PC-3 (cell line): ENCODE data around the gene ZNF530. TPM values are rescaled to one million over a fixed set of nuclear protein-coding genes. Genes with fewer than 3 reads are reported as not detected.

Experiments used
- ATAC-seq: fragments of 200-7000 bp; cut with Tn5 transposase; 2 replicates; pipeline ENCODE4 v1.9.1; 2020; ENCODE audit warnings: mild to moderate bottlenecking, moderate library complexity
- BruUV-seq: library from RNA; stranded (reverse); fragments of 400-500 nt; replicated peaks from 2 replicates; lab custom pipeline; 2021; lab: Mats Ljungman, UMichigan
- CTCF ChIA-PET: fragments of 300-600 bp; sonication (Branson Sonifier 250); formaldehyde crosslinking; loops from one replicate; lab custom pipeline; 2022; ENCODE audit warnings: antibody characterized with exemption; lab: Charles Lee
- POLR2A ChIA-PET: fragments of 300-600 bp; sonication (Branson Sonifier 250); formaldehyde crosslinking; loops from one replicate; lab custom pipeline; 2022; ENCODE audit warnings: antibody characterized with exemption; ENCODE audit not compliant: unreplicated experiment; lab: Charles Lee
- DNase-seq: peaks from one replicate; pipeline ENCODE4 v3.0.0-alpha.2; 2015
- H2AFZ ChIP-seq: fragments of 300-600 bp; sonication (generic); 2 replicates; pipeline ENCODE4 v1.6.0; 2016; ENCODE audit warnings: antibody characterized with exemption, low read length
- H3F3A ChIP-seq: fragments of 300-600 bp; sonication (generic); one replicate; pipeline ENCODE4 v1.6.0; 2017; ENCODE audit warnings: antibody characterized with exemption, low read length, control low read depth, mild to moderate bottlenecking; ENCODE audit not compliant: unreplicated experiment
- H3K27ac ChIP-seq: fragments of 300-600 bp; sonication (generic); 2 replicates; pipeline ENCODE4 v1.5.1; 2016; ENCODE audit warnings: mild to moderate bottlenecking, low read length
- H3K27me3 ChIP-seq: fragments of 300-600 bp; sonication (generic); 2 replicates; pipeline ENCODE4 v1.6.1; 2016; ENCODE audit warnings: low read length, mixed read lengths
- H3K36me3 ChIP-seq: fragments of 300-600 bp; sonication (generic); 2 replicates; pipeline ENCODE4 v1.6.1; 2016; ENCODE audit warnings: low read depth, mixed run types, low read length, mixed read lengths
- H3K4me1 ChIP-seq: fragments of 300-600 bp; sonication (generic); 2 replicates; pipeline ENCODE4 v1.5.1; 2016; ENCODE audit warnings: low read length; ENCODE audit not compliant: insufficient read depth
- H3K4me2 ChIP-seq: fragments of 300-600 bp; sonication (generic); 2 replicates; pipeline ENCODE4 v1.6.0; 2016; ENCODE audit warnings: low read length
- H3K4me3 ChIP-seq: fragments of 300-600 bp; sonication (generic); 2 replicates; pipeline ENCODE4 v1.5.1; 2016; ENCODE audit warnings: mild to moderate bottlenecking, low read length, mixed read lengths
- H3K79me2 ChIP-seq: fragments of 300-600 bp; sonication (generic); 2 replicates; pipeline ENCODE4 v1.6.1; 2017; ENCODE audit warnings: low read length, mixed read lengths
- H3K9ac ChIP-seq: fragments of 300-600 bp; sonication (generic); 2 replicates; pipeline ENCODE4 v1.6.0; 2016; ENCODE audit warnings: mild to moderate bottlenecking, low read length
- H3K9me2 ChIP-seq: fragments of 300-600 bp; sonication (generic); replicated peaks from 2 replicates; pipeline ENCODE4 v1.6.1; 2016; ENCODE audit warnings: mixed run types, low read length, mixed read lengths
- H3K9me3 ChIP-seq: fragments of 300-600 bp; sonication (generic); 2 replicates; pipeline ENCODE4 v1.6.1; 2016; ENCODE audit warnings: low read length, mixed read lengths
- H4K20me1 ChIP-seq: fragments of 300-600 bp; sonication (generic); 2 replicates; pipeline ENCODE4 v1.6.1; 2016; ENCODE audit warnings: low read length, mixed read lengths
- CTCF ChIP-seq: fragments of 300-600 bp; sonication (generic); conservative IDR thresholded peaks from 2 replicates; pipeline ENCODE4 v1.5.1; 2017; ENCODE audit warnings: antibody characterized with exemption, low read depth, mild to moderate bottlenecking, low read length
- EZH2 ChIP-seq: fragments of 300-600 bp; sonication (generic); IDR thresholded peaks from one replicate; pipeline ENCODE4 v1.6.1; 2017; ENCODE audit warnings: antibody characterized with exemption, mild to moderate bottlenecking, low read length; ENCODE audit not compliant: unreplicated experiment
- EZH2phosphoT487 ChIP-seq: fragments of 300-600 bp; sonication (generic); IDR thresholded peaks from 2 replicates; pipeline ENCODE4 v1.6.1; 2018; ENCODE audit warnings: mild to moderate bottlenecking, antibody characterized with exemption, low read length, borderline replicate concordance
- intact Hi-C: fragments of 100-400 bp; cut with micrococcal nuclease; formaldehyde crosslinking; loops from 2 replicates; pipeline ENCODE4 v1.9.0; 2023
- total RNA-seq: library from RNA; depleted of rRNA; stranded (reverse); fragments of >200 nt; gene quantifications from 2 replicates; pipeline ENCODE4 v1.2.3, GENCODE V29; 2014

Gene ZNF530
- total RNA-seq, 1 experiment from 2014 or later: 15.0 TPM

DNA sequence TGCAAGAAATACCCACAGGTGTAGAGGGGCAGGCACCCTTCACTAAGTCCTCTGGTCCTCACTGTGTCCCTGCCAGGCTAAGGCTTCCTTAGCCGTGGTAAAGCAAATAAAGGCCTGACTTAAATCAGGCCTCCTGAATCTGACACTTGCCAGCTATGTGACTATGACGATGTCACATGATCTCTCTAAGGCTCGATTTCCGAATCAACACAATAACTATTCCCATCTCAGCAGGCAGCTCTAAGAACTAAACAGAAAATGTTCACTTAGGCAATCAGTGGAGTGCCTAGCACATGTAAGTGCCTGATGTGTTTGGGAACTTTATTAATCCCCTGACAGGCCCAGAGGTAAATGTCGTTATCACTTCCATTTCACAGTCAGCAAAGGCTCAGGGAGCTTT lies 42.0 kb upstream of the ZNF530 start:
- peaks cover 9% of the 10 kb centered on the region; the same call in 1 of the 2 replicates for H3K4me1 ChIP-seq
- no peaks in the 10 kb centered on the region for H3K27me3 ChIP-seq
- POLR2A ChIA-PET: no interaction called here
- DNase-seq: no peak
- intact Hi-C loops: no loop called here
- TF ChIP-seq EZH2phosphoT487 (no peak), EZH2 (no peak), CTCF (no peak)
- H4K20me1 ChIP-seq: no peaks in the 10 kb centered on the region
- H2AFZ ChIP-seq: no peak overlapping the region
- H3K36me3 ChIP-seq: peaks cover 45% of the 10 kb centered on the region
- H3K9me2 ChIP-seq: no peaks in the 10 kb centered on the region
- no TSS peak for BruUV-seq
- no peak overlapping the region for H3K9ac ChIP-seq
- no peaks in the 10 kb centered on the region for H3F3A ChIP-seq
- no peak for ATAC-seq
- CTCF ChIA-PET: no interaction called here
- H3K27ac ChIP-seq: no peak overlapping the region
- H3K4me2 ChIP-seq: no peak overlapping the region
- H3K9me3 ChIP-seq: peaks cover 47% of the 10 kb centered on the region
- peaks cover 21% of the 10 kb centered on the region for H3K79me2 ChIP-seq
- H3K4me3 ChIP-seq: no peak overlapping the region; the same call in 1 of the 2 replicates

- intact Hi-C loops: no loop called here
- peaks cover 47% of the 10 kb centered on the region for H3K9me3 ChIP-seq
Observed at GRCh38 chr19:57558525-57558924, 41.2 kb upstream of the ZNF530 start.

More at GRCh38 chr19:57558525-57558924, 41.2 kb upstream of the ZNF530 start:
- Histone ChIP-seq H3K27ac (no peak overlapping the region), H3K27me3 (no peaks in the 10 kb centered on the region), H3K4me1 (peaks cover 9% of the 10 kb centered on the region; the same call in 1 of the 2 replicates), H3F3A (no peaks in the 10 kb centered on the region), H2AFZ (peak overlapping the region; percentile 93; the same call in 1 of the 2 replicates), H3K9me2 (no peaks in the 10 kb centered on the region), H3K79me2 (peaks cover 21% of the 10 kb centered on the region), H3K36me3 (peaks cover 36% of the 10 kb centered on the region), H4K20me1 (no peaks in the 10 kb centered on the region), H3K4me2 (peak overlapping the region; percentile 87), H3K4me3 (peak overlapping the region; percentile 96), H3K9ac (peak overlapping the region; percentile 91; the same call in 1 of the 2 replicates)
- POLR2A ChIA-PET: no interaction called here
- CTCF ChIA-PET: no interaction called here
- ATAC-seq (0 out of 2 replicates have a peak, but pooled peaks have one; percentile 5), DNase-seq (peak; percentile 8)
- TF ChIP-seq EZH2phosphoT487 (no peak), CTCF (0 out of 2 replicates have a peak, but pooled peaks have one; percentile 25), EZH2 (no peak)
- no TSS peak for BruUV-seq
